22Rv1 (cell line): ENCODE results near the gene FAM187B.
A peak's percentile ranks its signal among the peaks of the same experiment; 100 is the strongest.
"Not testable (repeated sequence)": the region's sequence is repeated elsewhere in the genome, so short reads cannot be mapped to it uniquely, and the experiment has no call there.

Source experiments
- H3K27ac ChIP-seq: fragments of 450-650 bp; 2 replicates; pipeline ENCODE4 v1.5.1; 2017
- CTCF ChIP-seq: fragments of 450-650 bp; IDR thresholded peaks from 2 replicates; pipeline ENCODE4 v1.5.1; 2017; ENCODE audit warnings: mild to moderate bottlenecking
- ZFX ChIP-seq: fragments of 450-650 bp; IDR thresholded peaks from 2 replicates; pipeline ENCODE4 v1.6.1; 2017; ENCODE audit warnings: antibody characterized with exemption, borderline replicate concordance

Gene FAM187B

GRCh38 chr19:35240327-35240726 is 11.8 kb upstream of the FAM187B start:
- TF ChIP-seq CTCF, result no peak
- no peak for TF ChIP-seq ZFX
- no peak overlapping the region for H3K27ac ChIP-seq

- H3K27ac ChIP-seq, result not testable (repeated sequence)
Observed at GRCh38 chr19:35239597-35239996, 11.1 kb upstream of the FAM187B start.

- H3K27ac ChIP-seq, result no peak overlapping the region
- TF ChIP-seq ZFX (no peak), CTCF (0 out of 2 replicates have a peak, but pooled peaks have one; percentile 13)
Observed at GRCh38 chr19:35236638-35237400, 8.3 kb upstream of the FAM187B start.

GRCh38 chr19:35232912-35233311 is 4.4 kb upstream of the FAM187B start:
- no peak for TF ChIP-seq ZFX
- no peak for TF ChIP-seq CTCF

GRCh38 chr19:35231956-35232645 is 3.6 kb upstream of the FAM187B start:
- no peak overlapping the region for H3K27ac ChIP-seq
- TF ChIP-seq ZFX, result no peak
- TF ChIP-seq CTCF, result no peak

More at GRCh38 chr19:35232912-35233311, 4.4 kb upstream of the FAM187B start:
- H3K27ac ChIP-seq, result no peak overlapping the region

- no peak for TF ChIP-seq CTCF
- no peak overlapping the region for H3K27ac ChIP-seq
Observed at GRCh38 chr19:35229601-35230000, 1.1 kb upstream of the FAM187B start.

- no peak for TF ChIP-seq ZFX
- TF ChIP-seq CTCF, result no peak
- H3K27ac ChIP-seq, result no peak overlapping the region
Observed at GRCh38 chr19:35226748-35227147, 1.8 kb downstream of the FAM187B start.
